Measurements from ENCODE around the gene CSTB.
"Not testable (repeated sequence)": the region's sequence is repeated elsewhere in the genome, so short reads cannot be mapped to it uniquely, and the experiment has no call there.

DNA sequence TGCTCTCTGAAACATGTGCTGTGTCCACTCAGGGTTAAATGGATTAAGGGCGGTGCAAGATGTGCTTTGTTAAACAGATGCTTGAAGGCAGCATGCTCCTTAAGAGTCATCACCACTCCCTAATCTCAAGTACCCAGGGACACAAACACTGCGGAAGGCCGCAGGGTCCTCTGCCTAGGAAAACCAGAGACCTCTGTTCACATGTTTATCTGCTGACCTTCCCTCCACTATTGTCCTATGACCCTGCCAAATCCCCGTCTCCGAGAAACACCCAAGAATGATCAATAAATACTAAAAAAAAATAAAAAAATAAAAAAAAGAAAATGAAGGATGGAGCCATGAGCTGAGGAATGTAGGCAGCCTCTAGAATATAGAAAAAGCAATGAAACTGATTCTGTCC, 46.6 kb upstream of the CSTB start:
- TF ChIP-seq EZH2 (IDR thresholded peaks at IDR 0.05; ENCODE audit: borderline replicate concordance, insufficient read depth, low read depth, low read length, poor library complexity, severe bottlenecking): not testable (repeated sequence)
- TF ChIP-seq, protein P1, sequence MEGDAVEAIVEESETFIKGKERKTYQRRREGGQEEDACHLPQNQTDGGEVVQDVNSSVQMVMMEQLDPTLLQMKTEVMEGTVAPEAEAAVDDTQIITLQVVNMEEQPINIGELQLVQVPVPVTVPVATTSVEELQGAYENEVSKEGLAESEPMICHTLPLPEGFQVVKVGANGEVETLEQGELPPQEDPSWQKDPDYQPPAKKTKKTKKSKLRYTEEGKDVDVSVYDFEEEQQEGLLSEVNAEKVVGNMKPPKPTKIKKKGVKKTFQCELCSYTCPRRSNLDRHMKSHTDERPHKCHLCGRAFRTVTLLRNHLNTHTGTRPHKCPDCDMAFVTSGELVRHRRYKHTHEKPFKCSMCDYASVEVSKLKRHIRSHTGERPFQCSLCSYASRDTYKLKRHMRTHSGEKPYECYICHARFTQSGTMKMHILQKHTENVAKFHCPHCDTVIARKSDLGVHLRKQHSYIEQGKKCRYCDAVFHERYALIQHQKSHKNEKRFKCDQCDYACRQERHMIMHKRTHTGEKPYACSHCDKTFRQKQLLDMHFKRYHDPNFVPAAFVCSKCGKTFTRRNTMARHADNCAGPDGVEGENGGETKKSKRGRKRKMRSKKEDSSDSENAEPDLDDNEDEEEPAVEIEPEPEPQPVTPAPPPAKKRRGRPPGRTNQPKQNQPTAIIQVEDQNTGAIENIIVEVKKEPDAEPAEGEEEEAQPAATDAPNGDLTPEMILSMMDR (IDR thresholded peaks at IDR 0.05): not testable (repeated sequence)

Measured in B cell (primary cell).